ENCODE results near the gene PDXK. TPM values are rescaled to one million over a fixed set of nuclear protein-coding genes. Genes with fewer than 3 reads are reported as not detected.

PDXK gene
- total and polyA plus RNA-seq, 2 donors (not counting 3 experiments of a cell fraction or from before 2014, with no cell fraction given): 44.2 to 59.1 TPM

- Histone ChIP-seq H3K4me1 (ENCODE audit: control insufficient read depth, extremely low read depth, insufficient read depth, low read length) (no peaks in the 10 kb centered on the region), H3K27ac (ENCODE audit: insufficient read depth, low read depth, low read length) (no peak overlapping the region), H4K20me1 (replicated peaks; ENCODE audit: control insufficient read depth, extremely low read depth, insufficient read depth, low read length) (no peaks in the 10 kb centered on the region), H3K4me2 (ENCODE audit: insufficient read depth, low read length) (no peak overlapping the region), H3K9me3 (replicated peaks; ENCODE audit: control insufficient read depth, insufficient read depth, low read length) (no peaks in the 10 kb centered on the region), H3K36me3 (ENCODE audit: control insufficient read depth in 2 of 2, extremely low read depth in 1 of 2, insufficient read depth in 2 of 2, low read length in 2 of 2) (peaks cover 3 to 13% of the 10 kb centered on the region in 2 experiments), H3K27me3 (ENCODE audit: control insufficient read depth in 2 of 2, insufficient read depth in 2 of 2, low read length in 2 of 2) (no peaks in the 10 kb centered on the region), H2AFZ (ENCODE audit: low read depth, low read length) (no peak overlapping the region), H3K9ac (replicated peaks; ENCODE audit: extremely low read depth, insufficient read depth, low read length) (no peak overlapping the region), H3K4me3 (replicated peaks in 1 of 3; ENCODE audit: insufficient read depth in 1 of 3, low read depth in 1 of 3, low read length in 3 of 3) (no peak overlapping the region), H3K79me2 (ENCODE audit: control insufficient read depth, insufficient read depth, low read length) (no peaks in the 10 kb centered on the region), H3K9me1 (replicated peaks; ENCODE audit: control insufficient read depth, extremely low read depth, insufficient read depth, low read length) (no peaks in the 10 kb centered on the region)
- FAIRE-seq (no peak), DNase-seq (ENCODE audit: low read depth, low spot score) (no peak)
- dilution Hi-C loops (cut with MboI; ENCODE audit: extremely low pct_ligation_motif_present, low sequenced_read_pairs): no loop called here
- intact Hi-C loops (cut with micrococcal nuclease): no loop called here
- TF ChIP-seq MYC (IDR thresholded peaks at IDR 0.05; ENCODE audit: low read depth, low read length) (no peak), GATA2 (IDR thresholded peaks at IDR 0.05; ENCODE audit: insufficient read depth, insufficient read length, low read depth, low read length) (no peak), EZH2 (IDR thresholded peaks at IDR 0.05; ENCODE audit: borderline replicate concordance, low read depth, low read length, severe bottlenecking) (no peak), JUN (IDR thresholded peaks at IDR 0.05; ENCODE audit: borderline replicate concordance, insufficient read depth, insufficient read length, low read depth) (no peak), MAX (IDR thresholded peaks at IDR 0.05; ENCODE audit: insufficient read depth, insufficient read length) (no peak), FOS (IDR thresholded peaks at IDR 0.05; ENCODE audit: borderline replicate concordance, insufficient read depth, low read length) (no peak), POLR2AphosphoS5 (IDR thresholded peaks at IDR 0.05; ENCODE audit: insufficient read depth, low read depth, low read length) (no peak), POLR2A (IDR thresholded peaks at IDR 0.05; ENCODE audit: low read depth, low read length) (no peak), CTCF (IDR thresholded peaks at IDR 0.05; ENCODE audit: extremely low read depth in 1 of 2, insufficient read depth in 1 of 2, low read depth in 1 of 2, low read length in 2 of 2) (no peak)
- ChIA-PET CTCF (no interaction called here), POLR2A (no interaction called here)
- BruUV-seq (replicated peaks): no TSS peak
Measured at GRCh38 chr21:43755820-43756594, 37.1 kb downstream of the PDXK start.

Measured in endothelial cell of umbilical vein (primary cell).